H1 (cell line): ENCODE measurements around the gene TMED9. TPM values are rescaled to one million over a fixed set of nuclear protein-coding genes. Genes with fewer than 3 reads are reported as not detected.

Experiments used
- BRCA1 ChIP-seq: IDR thresholded peaks from 2 replicates; pipeline ENCODE4 v1.6.1; 2012; ENCODE audit warnings: low read depth, low read length, improper control_type of control experiment
- E2F6 ChIP-seq: IDR thresholded peaks from 2 replicates; pipeline ENCODE4 v1.6.1; 2012; ENCODE audit warnings: inconsistent platforms
- KDM4A ChIP-seq: IDR thresholded peaks from one replicate; pipeline ENCODE4 v1.7.1; 2012; ENCODE audit warnings: low read depth, mild to moderate bottlenecking, moderate library complexity, low read length, inconsistent platforms; ENCODE audit not compliant: severe bottlenecking
- NRF1 ChIP-seq: IDR thresholded peaks from 2 replicates; pipeline ENCODE4 v1.6.1; 2011; ENCODE audit warnings: mild to moderate bottlenecking, low read depth, low read length, improper control_type of control experiment
- SIRT6 ChIP-seq: IDR thresholded peaks from one replicate; pipeline ENCODE4 v1.7.1; 2012; ENCODE audit warnings: low read length, inconsistent platforms
- TAF7 ChIP-seq: optimal IDR thresholded peaks from 2 replicates; pipeline ENCODE3; 2011; ENCODE audit warnings: low read depth, mild to moderate bottlenecking, inconsistent platforms, low read length, moderate library complexity, borderline replicate concordance
- ZNF274 ChIP-seq: IDR thresholded peaks from 2 replicates; pipeline ENCODE4 v1.7.0; 2012; ENCODE audit warnings: low read length, borderline replicate concordance; ENCODE audit errors: extremely low read depth
- polyA plus RNA-seq, 7 experiments: library from polyadenylated mRNA; depleted of rRNA in 3 of 7; stranded (reverse) in 5 of 7; unstranded in 2 of 7; fragments of >200 nt in 5 of 7; fragments of 200-250 nt in 2 of 7; gene quantifications; 1 replicate in 5 of 7; 2 replicates in 1 of 7; 4 replicates in 1 of 7; pipeline versions ENCODE4 v1.2.1 to v1.2.3, GENCODE V29; 2011 to 2013; ENCODE audit warnings: missing spikeins in 2 of 7, mixed read lengths in 2 of 7
- total RNA-seq: library from RNA; stranded (reverse); fragmentation: NEBNext Ultra II Directional; extraction: Animal tissue kit (Norgen Biotek cat#: 25700); gene quantifications from 2 replicates; pipeline ENCODE4 v1.2.1, GENCODE V29; 2021

Gene TMED9
- total and polyA plus RNA-seq, 2 of the 8 experiments (the other 6 are each of a cell fraction or from before 2014, with no cell fraction given) = 130 to 160 TPM

GRCh38 chr5:177605667-177606066 lies 13.7 kb downstream of the TMED9 start (continued):
- TF ChIP-seq TAF7 (no peak), SIRT6 (no peak), KDM4A (no peak), E2F6 (no peak), BRCA1 (no peak), NRF1 (no peak), ZNF274 (no peak)
